Choroid plexus epithelial cell (primary cell): ENCODE data around the gene NCS1.

Experiments
- DNase-seq: peaks from one replicate; pipeline ENCODE4 v3.0.0-alpha.2; 2010; ENCODE audit warnings: low read depth
- H3K4me3 ChIP-seq: 2 replicates; pipeline ENCODE4 v1.5.1; 2011; ENCODE audit warnings: low read depth, mild to moderate bottlenecking, control low read depth, low read length, moderate library complexity
- CTCF ChIP-seq: conservative IDR thresholded peaks from 2 replicates; pipeline ENCODE4 v1.5.1; 2011; ENCODE audit warnings: low read depth, mild to moderate bottlenecking, control low read depth, inconsistent platforms, low read length, moderate library complexity

Gene NCS1

GRCh38 chr9:130192382-130192999 lies 20.3 kb downstream of the NCS1 start:
- H3K4me3 ChIP-seq = no peak overlapping the region
- TF ChIP-seq CTCF = no peak
- DNase-seq = no peak

GRCh38 chr9:130193103-130193502 lies 20.9 kb downstream of the NCS1 start:
- DNase-seq = no peak
- no peak for TF ChIP-seq CTCF
- H3K4me3 ChIP-seq = no peak overlapping the region

GRCh38 chr9:130193531-130194377 lies 21.6 kb downstream of the NCS1 start:
- no peak for DNase-seq
- no peak overlapping the region for H3K4me3 ChIP-seq
- no peak for TF ChIP-seq CTCF

GRCh38 chr9:130194378-130194932 lies 22.3 kb downstream of the NCS1 start:
- TF ChIP-seq CTCF = no peak
- no peak overlapping the region for H3K4me3 ChIP-seq
- no peak for DNase-seq

- no peak overlapping the region for H3K4me3 ChIP-seq
- DNase-seq = no peak
- no peak for TF ChIP-seq CTCF
Observed at GRCh38 chr9:130195638-130196037, 23.4 kb downstream of the NCS1 start.

GRCh38 chr9:130196643-130197042 lies 24.4 kb downstream of the NCS1 start:
- no peak for TF ChIP-seq CTCF
- DNase-seq = no peak
- no peak overlapping the region for H3K4me3 ChIP-seq
